H1 (cell line): ENCODE data around the gene SPCS3.

Experiments used
- CREB1 ChIP-seq: IDR thresholded peaks from 2 replicates; pipeline ENCODE4 v1.6.1; 2012; ENCODE audit warnings: inconsistent platforms
- CTCF ChIP-seq, 3 experiments: IDR thresholded peaks; 1 replicate in 2 of 3; 2 replicates in 1 of 3; pipeline versions ENCODE4 v1.5.1 to v1.6.1; 2011; ENCODE audit warnings: low read length in 3 of 3, mild to moderate bottlenecking in 3 of 3, inconsistent platforms in 2 of 3, low read depth in 1 of 3, moderate library complexity in 1 of 3; ENCODE audit not compliant: insufficient read depth in 1 of 3; ENCODE audit errors: control extremely low read depth in 1 of 3
- EP300 ChIP-seq, 2 experiments: IDR thresholded peaks; 1 replicate in 1 of 2; 2 replicates in 1 of 2; pipeline ENCODE4 v1.6.1; 2011 to 2012; ENCODE audit warnings: low read depth in 2 of 2, low read length in 2 of 2, mild to moderate bottlenecking in 2 of 2, borderline replicate concordance in 1 of 2, inconsistent platforms in 1 of 2, moderate library complexity in 1 of 2
- EZH2 ChIP-seq: fragments of 200-600 bp; sonication (generic); IDR thresholded peaks from 2 replicates; pipeline ENCODE4 v1.7.1; 2012; ENCODE audit warnings: low read depth, mild to moderate bottlenecking, moderate library complexity, low read length, inconsistent platforms; ENCODE audit not compliant: severe bottlenecking
- POLR2AphosphoS5 ChIP-seq: IDR thresholded peaks from 2 replicates; pipeline ENCODE4 v1.6.1; 2011; ENCODE audit warnings: low read depth, low read length
- RFX5 ChIP-seq: IDR thresholded peaks from 2 replicates; pipeline ENCODE4 v1.6.1; 2011; ENCODE audit warnings: low read depth, low read length, improper control_type of control experiment, borderline replicate concordance
- SP2 ChIP-seq: IDR thresholded peaks from 2 replicates; pipeline ENCODE4 v1.6.1; 2012; ENCODE audit warnings: mild to moderate bottlenecking, low read length, inconsistent platforms
- TAF1 ChIP-seq: IDR thresholded peaks from 2 replicates; pipeline ENCODE4 v1.6.1; 2011; ENCODE audit warnings: mild to moderate bottlenecking, low read depth, low read length

- TF ChIP-seq TAF1, result no peak
- TF ChIP-seq CTCF (IDR thresholded peaks at IDR 0.05; ENCODE audit: control extremely low read depth in 1 of 3, insufficient read depth in 1 of 3, low read depth in 1 of 3, low read length in 3 of 3), result no peak
- TF ChIP-seq EP300 (IDR thresholded peaks at IDR 0.05; ENCODE audit: borderline replicate concordance in 1 of 2, low read depth in 2 of 2, low read length in 2 of 2), result no peak
- TF ChIP-seq CREB1, result no peak
- no peak for TF ChIP-seq EZH2
- no peak for TF ChIP-seq POLR2AphosphoS5
- TF ChIP-seq SP2, result no peak
- TF ChIP-seq RFX5, result no peak
Observed at GRCh38 chr4:176273736-176274135, 46.0 kb upstream of the SPCS3 start.
